LNCaP clone FGC (cell line): ENCODE measurements around the gene ACRV1.

Experiments used
- DNase-seq: peaks from one replicate; pipeline ENCODE4 v3.0.0-alpha.2; 2011; ENCODE audit warnings: low read depth
- H3K4me3 ChIP-seq: 2 replicates; pipeline ENCODE4 v1.5.1; 2011; ENCODE audit warnings: mild to moderate bottlenecking, low read depth, low read length, control low read depth
- TF ChIP-seq, protein P1 (sequence below): IDR thresholded peaks from 2 replicates; pipeline ENCODE4 v1.5.1; 2012; ENCODE audit warnings: mild to moderate bottlenecking; ENCODE audit not compliant: control insufficient read depth, insufficient read depth; ENCODE audit errors: extremely low read depth

ACRV1 gene

DNA sequence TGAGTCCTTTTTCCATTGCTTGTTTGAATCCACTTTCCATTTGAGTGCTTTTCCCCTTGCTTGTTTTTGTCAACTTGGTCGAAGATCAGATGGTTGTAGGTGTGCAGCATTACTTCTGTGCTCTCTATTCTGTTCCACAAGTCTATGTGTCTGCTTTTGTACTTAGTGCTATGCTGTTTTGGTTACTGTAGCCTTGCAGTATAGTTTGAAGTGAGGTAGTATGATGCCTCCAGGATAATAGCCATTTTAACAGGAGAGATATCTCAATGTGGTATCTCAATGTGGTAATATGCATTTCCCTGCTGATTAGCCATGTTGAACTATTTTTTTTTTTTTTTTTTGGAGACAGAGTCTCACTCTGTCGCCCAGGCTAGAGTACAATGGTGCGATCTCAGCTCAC is 16.7 kb downstream of the ACRV1 start:
- TF ChIP-seq, protein P1, sequence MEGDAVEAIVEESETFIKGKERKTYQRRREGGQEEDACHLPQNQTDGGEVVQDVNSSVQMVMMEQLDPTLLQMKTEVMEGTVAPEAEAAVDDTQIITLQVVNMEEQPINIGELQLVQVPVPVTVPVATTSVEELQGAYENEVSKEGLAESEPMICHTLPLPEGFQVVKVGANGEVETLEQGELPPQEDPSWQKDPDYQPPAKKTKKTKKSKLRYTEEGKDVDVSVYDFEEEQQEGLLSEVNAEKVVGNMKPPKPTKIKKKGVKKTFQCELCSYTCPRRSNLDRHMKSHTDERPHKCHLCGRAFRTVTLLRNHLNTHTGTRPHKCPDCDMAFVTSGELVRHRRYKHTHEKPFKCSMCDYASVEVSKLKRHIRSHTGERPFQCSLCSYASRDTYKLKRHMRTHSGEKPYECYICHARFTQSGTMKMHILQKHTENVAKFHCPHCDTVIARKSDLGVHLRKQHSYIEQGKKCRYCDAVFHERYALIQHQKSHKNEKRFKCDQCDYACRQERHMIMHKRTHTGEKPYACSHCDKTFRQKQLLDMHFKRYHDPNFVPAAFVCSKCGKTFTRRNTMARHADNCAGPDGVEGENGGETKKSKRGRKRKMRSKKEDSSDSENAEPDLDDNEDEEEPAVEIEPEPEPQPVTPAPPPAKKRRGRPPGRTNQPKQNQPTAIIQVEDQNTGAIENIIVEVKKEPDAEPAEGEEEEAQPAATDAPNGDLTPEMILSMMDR: no peak
- no peak overlapping the region for H3K4me3 ChIP-seq

DNA sequence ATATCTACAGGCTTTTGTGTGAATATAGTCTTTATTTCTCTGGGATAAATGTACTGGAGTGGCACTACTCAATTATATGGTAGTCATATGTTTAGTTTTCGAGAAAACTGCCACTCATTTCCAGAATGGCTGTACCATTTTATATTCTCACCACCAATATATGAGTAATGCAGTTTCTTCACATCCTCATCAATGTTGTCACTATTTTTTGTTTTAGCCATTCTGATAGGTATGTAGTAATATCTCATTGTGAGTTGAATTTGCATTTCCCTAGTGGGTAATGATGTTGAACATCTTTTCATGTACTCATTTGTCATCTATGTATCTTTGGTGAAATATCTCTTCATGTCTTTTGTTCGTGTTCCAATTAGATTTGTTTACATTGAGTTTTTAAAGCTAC is 18.0 kb downstream of the ACRV1 start:
- TF ChIP-seq, protein P1: no peak
- DNase-seq: no peak
- H3K4me3 ChIP-seq: no peak overlapping the region

More for the DNA sequence above, 16.7 kb downstream of the ACRV1 start:
- DNase-seq: no peak

DNA sequence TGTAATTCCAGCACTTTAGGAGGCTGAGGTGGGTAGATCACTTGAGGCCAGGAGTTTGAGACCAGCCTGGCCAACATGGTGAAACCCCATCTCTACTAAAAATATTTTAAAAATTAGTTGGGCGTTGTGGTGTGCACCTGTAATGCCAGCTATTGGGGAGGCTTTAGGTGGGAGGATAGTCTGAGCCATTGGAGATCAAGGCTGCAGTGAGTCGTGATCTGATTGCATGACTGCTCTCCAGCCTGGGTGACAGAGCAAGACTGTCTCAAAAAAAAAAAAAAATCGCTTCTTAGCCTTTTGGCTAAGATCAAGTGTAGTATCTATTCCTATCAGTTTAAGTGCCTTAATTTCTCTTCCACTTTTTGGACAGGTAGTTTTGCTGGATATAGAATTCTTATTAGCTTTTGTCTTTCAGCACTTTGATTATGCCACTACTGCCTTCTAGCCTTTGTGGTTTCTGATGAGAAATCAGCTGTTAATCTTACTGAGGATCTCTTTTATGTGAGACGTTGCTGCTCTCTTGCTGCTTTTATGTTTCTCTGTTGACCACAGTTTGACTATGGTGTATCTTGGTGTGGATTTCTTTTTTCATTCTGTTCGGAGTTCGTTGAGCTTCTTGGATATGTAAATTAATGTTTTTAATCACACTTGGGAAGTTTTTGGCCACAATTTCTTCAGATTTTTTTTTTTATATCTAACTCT is 31.0 kb downstream of the ACRV1 start:
- TF ChIP-seq, protein P1: no peak
- DNase-seq: no peak
- no peak overlapping the region for H3K4me3 ChIP-seq

DNA sequence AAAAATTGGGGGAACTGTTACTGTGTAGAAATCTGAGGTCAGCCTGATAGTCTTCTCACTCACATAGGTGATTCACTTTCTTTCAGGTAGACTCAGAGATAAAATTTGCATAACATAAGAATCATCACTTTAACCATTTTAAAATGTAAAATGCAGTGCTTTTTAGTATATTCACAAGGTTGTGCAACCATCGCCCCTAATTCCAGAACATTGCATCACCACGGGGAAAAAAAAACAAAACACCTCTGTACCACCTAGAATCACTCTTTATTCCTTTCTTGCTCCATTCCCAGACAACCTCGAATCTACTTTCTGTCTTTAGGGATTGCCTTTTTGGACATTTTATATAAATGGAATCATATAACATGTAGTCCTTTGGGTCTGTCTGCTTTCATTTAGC is 34.8 kb downstream of the ACRV1 start:
- DNase-seq: no peak
- no peak overlapping the region for H3K4me3 ChIP-seq
- TF ChIP-seq, protein P1: no peak

DNA sequence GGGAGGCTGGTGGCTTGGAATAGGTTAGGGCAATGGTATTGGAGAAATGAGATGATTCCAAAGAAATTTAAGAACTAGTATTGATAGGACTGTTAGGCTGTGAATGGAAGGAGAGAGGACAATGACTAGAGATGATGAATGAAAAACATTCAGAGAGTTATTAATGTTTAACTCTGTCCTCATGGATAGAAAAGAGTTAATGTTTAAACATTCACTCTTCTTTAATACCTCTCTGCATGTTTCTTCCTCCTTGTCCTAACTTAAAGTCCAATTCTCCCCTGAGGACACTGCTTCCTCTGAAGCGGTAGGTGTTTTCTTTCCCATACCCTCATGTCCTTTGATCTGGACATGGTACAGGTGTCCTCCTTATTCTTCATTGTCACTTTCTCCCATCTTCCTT is 42.3 kb downstream of the ACRV1 start:
- no peak overlapping the region for H3K4me3 ChIP-seq
- TF ChIP-seq, protein P1: no peak

DNA sequence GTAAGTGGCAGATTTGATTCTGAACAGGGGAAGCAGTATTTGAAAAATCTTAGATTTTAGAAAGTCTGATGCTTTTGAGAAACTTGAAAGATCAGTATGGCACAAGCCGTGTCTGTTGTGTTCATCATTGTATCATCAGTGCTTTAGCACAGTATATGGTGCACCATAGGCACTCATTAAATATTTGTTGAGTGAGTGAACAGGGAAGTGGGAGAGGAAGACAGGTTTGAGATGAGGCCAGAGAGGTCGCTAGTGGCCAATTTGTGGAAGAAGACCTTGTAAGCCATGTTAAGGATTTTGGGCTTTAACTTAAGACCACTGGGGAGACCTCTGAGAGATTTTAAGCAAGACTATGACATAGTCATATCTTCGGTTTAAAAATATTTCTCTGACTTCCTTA is 42.8 kb downstream of the ACRV1 start:
- H3K4me3 ChIP-seq: no peak overlapping the region
- DNase-seq: no peak
- TF ChIP-seq, protein P1: no peak

More for the DNA sequence above, 42.3 kb downstream of the ACRV1 start:
- DNase-seq: no peak
